Karpas-422 (cell line): ENCODE data around the gene TTC4. TPM values are rescaled to one million over a fixed set of nuclear protein-coding genes. Genes with fewer than 3 reads are reported as not detected.

ENCODE experiments used
- DNase-seq: peaks from one replicate; pipeline ENCODE4 v3.0.0-alpha.2; 2015
- H2AFZ ChIP-seq: fragments of 200-600 bp; sonication (generic); 2 replicates; pipeline ENCODE4 v1.6.1; 2014; ENCODE audit warnings: antibody characterized with exemption, low read length, mixed read lengths
- H3K27ac ChIP-seq: fragments of 200-600 bp; sonication (generic); 2 replicates; pipeline ENCODE4 v1.5.1; 2014; ENCODE audit warnings: mild to moderate bottlenecking, low read length, moderate library complexity
- H3K27me3 ChIP-seq: fragments of 200-600 bp; sonication (generic); 2 replicates; pipeline ENCODE4 v1.6.1; 2014; ENCODE audit warnings: low read length, mixed read lengths
- H3K36me3 ChIP-seq: fragments of 200-600 bp; sonication (generic); 2 replicates; pipeline ENCODE4 v1.6.1; 2014; ENCODE audit warnings: low read length, mixed read lengths; ENCODE audit not compliant: insufficient read depth
- H3K4me1 ChIP-seq: fragments of 200-600 bp; sonication (generic); 2 replicates; pipeline ENCODE4 v1.6.1; 2014; ENCODE audit warnings: mild to moderate bottlenecking, low read length, mixed read lengths
- H3K4me2 ChIP-seq: fragments of 200-600 bp; sonication (generic); 2 replicates; pipeline ENCODE4 v1.6.1; 2014; ENCODE audit warnings: low read length, low read depth, mild to moderate bottlenecking; ENCODE audit not compliant: poor library complexity, severe bottlenecking
- H3K4me3 ChIP-seq: fragments of 200-600 bp; sonication (generic); 2 replicates; pipeline ENCODE4 v1.5.1; 2014; ENCODE audit warnings: mild to moderate bottlenecking, antibody characterized with exemption, low read length, mixed read lengths
- H3K79me2 ChIP-seq: fragments of 200-600 bp; sonication (generic); 2 replicates; pipeline ENCODE4 v1.6.1; 2014; ENCODE audit warnings: mild to moderate bottlenecking, low read length, mixed read lengths
- H3K9ac ChIP-seq: fragments of 200-600 bp; sonication (generic); 2 replicates; pipeline ENCODE4 v1.6.0; 2014; ENCODE audit warnings: low read length
- H3K9me2 ChIP-seq: fragments of 200-600 bp; sonication (generic), shearing (Covaris generic); replicated peaks from 2 replicates; pipeline ENCODE4 v1.6.0; 2014; ENCODE audit warnings: mild to moderate bottlenecking, low read length, moderate library complexity; ENCODE audit not compliant: insufficient read depth
- H3K9me3 ChIP-seq: fragments of 300-700, 200-600 bp; sonication (generic); 2 replicates; pipeline ENCODE4 v1.6.1; 2014; ENCODE audit warnings: low read length, mixed read lengths
- H4K20me1 ChIP-seq: fragments of 200-600 bp; sonication (generic); 2 replicates; pipeline ENCODE4 v1.6.1; 2014; ENCODE audit warnings: mild to moderate bottlenecking, antibody characterized with exemption, low read length, low read depth; ENCODE audit not compliant: insufficient read depth
- total RNA-seq: library from RNA; depleted of rRNA; stranded (reverse); fragments of >200 nt; shearing (Covaris generic); gene quantifications from 2 replicates; pipeline ENCODE4 v1.2.3, GENCODE V29; 2014; ENCODE audit warnings: low replicate concordance

Gene TTC4
- total RNA-seq, 1 experiment from 2014 or later = 26.5 TPM

- H3K9me2 ChIP-seq = no peaks in the 10 kb centered on the region
- no peak overlapping the region for H3K4me2 ChIP-seq
- no peaks in the 10 kb centered on the region for H3K4me1 ChIP-seq
- no peaks in the 10 kb centered on the region for H3K79me2 ChIP-seq
- no peak overlapping the region for H3K4me3 ChIP-seq
- DNase-seq = no peak
- H4K20me1 ChIP-seq = no peaks in the 10 kb centered on the region
- H3K9me3 ChIP-seq = no peaks in the 10 kb centered on the region
- no peak overlapping the region for H3K9ac ChIP-seq
- no peaks in the 10 kb centered on the region for H3K27me3 ChIP-seq
- H3K36me3 ChIP-seq = no peaks in the 10 kb centered on the region
- no peak overlapping the region for H3K27ac ChIP-seq
- H2AFZ ChIP-seq = no peak overlapping the region
These were observed 17.8 kb upstream of the TTC4 start for GRCh38 chr1:54697896-54698295.

- no peaks in the 10 kb centered on the region for H3K36me3 ChIP-seq
- no peak overlapping the region for H3K4me3 ChIP-seq
- no peak overlapping the region for H3K4me2 ChIP-seq
- no peak overlapping the region for H3K27ac ChIP-seq
- H3K9me2 ChIP-seq = no peaks in the 10 kb centered on the region
- H3K9me3 ChIP-seq = no peaks in the 10 kb centered on the region
- H3K79me2 ChIP-seq = no peaks in the 10 kb centered on the region
- DNase-seq = no peak
- no peaks in the 10 kb centered on the region for H4K20me1 ChIP-seq
- no peak overlapping the region for H3K9ac ChIP-seq
- H2AFZ ChIP-seq = no peak overlapping the region
- H3K27me3 ChIP-seq = no peaks in the 10 kb centered on the region
- H3K4me1 ChIP-seq = no peaks in the 10 kb centered on the region
These were observed 17.3 kb upstream of the TTC4 start for GRCh38 chr1:54698346-54698745.

- no peak overlapping the region for H3K9ac ChIP-seq
- no peaks in the 10 kb centered on the region for H3K4me1 ChIP-seq
- H3K27ac ChIP-seq = no peak overlapping the region
- no peak overlapping the region for H3K4me3 ChIP-seq
- no peak for DNase-seq
- no peaks in the 10 kb centered on the region for H3K79me2 ChIP-seq
- no peaks in the 10 kb centered on the region for H4K20me1 ChIP-seq
- H3K36me3 ChIP-seq = no peaks in the 10 kb centered on the region
- no peak overlapping the region for H2AFZ ChIP-seq
- H3K9me3 ChIP-seq = no peaks in the 10 kb centered on the region
- no peaks in the 10 kb centered on the region for H3K27me3 ChIP-seq
- H3K9me2 ChIP-seq = no peaks in the 10 kb centered on the region
- no peak overlapping the region for H3K4me2 ChIP-seq
These were observed 15.6 kb upstream of the TTC4 start for GRCh38 chr1:54699936-54700525.

GRCh38 chr1:54701066-54701465 lies 14.6 kb upstream of the TTC4 start:
- DNase-seq = no peak
- Histone ChIP-seq H3K9me2 (no peaks in the 10 kb centered on the region), H3K27me3 (no peaks in the 10 kb centered on the region), H3K79me2 (no peaks in the 10 kb centered on the region), H3K4me2 (no peak overlapping the region), H3K4me3 (no peak overlapping the region), H3K27ac (no peak overlapping the region), H3K9ac (no peak overlapping the region), H3K4me1 (no peaks in the 10 kb centered on the region), H4K20me1 (no peaks in the 10 kb centered on the region), H3K9me3 (no peaks in the 10 kb centered on the region), H2AFZ (no peak overlapping the region), H3K36me3 (no peaks in the 10 kb centered on the region)

GRCh38 chr1:54701996-54702395 lies 13.7 kb upstream of the TTC4 start:
- no peak overlapping the region for H2AFZ ChIP-seq
- no peaks in the 10 kb centered on the region for H3K36me3 ChIP-seq
- H3K9me3 ChIP-seq = no peaks in the 10 kb centered on the region
- no peaks in the 10 kb centered on the region for H3K4me1 ChIP-seq
- H3K27me3 ChIP-seq = no peaks in the 10 kb centered on the region
- H3K4me2 ChIP-seq = no peak overlapping the region
- H3K9me2 ChIP-seq = no peaks in the 10 kb centered on the region
- no peak overlapping the region for H3K4me3 ChIP-seq
- H3K9ac ChIP-seq = no peak overlapping the region
- no peaks in the 10 kb centered on the region for H3K79me2 ChIP-seq
- DNase-seq = no peak
- H4K20me1 ChIP-seq = no peaks in the 10 kb centered on the region
- H3K27ac ChIP-seq = no peak overlapping the region

GRCh38 chr1:54703471-54703870 lies 12.2 kb upstream of the TTC4 start:
- Histone ChIP-seq H3K4me3 (no peak overlapping the region), H3K79me2 (no peaks in the 10 kb centered on the region), H3K9ac (no peak overlapping the region), H3K4me1 (no peaks in the 10 kb centered on the region), H3K36me3 (no peaks in the 10 kb centered on the region), H3K27ac (no peak overlapping the region), H3K27me3 (no peaks in the 10 kb centered on the region), H3K9me2 (no peaks in the 10 kb centered on the region), H3K4me2 (no peak overlapping the region), H4K20me1 (no peaks in the 10 kb centered on the region), H3K9me3 (no peaks in the 10 kb centered on the region), H2AFZ (no peak overlapping the region)
- no peak for DNase-seq

- no peak overlapping the region for H3K4me3 ChIP-seq
- no peaks in the 10 kb centered on the region for H3K36me3 ChIP-seq
- no peak overlapping the region for H2AFZ ChIP-seq
- DNase-seq = no peak
- no peaks in the 10 kb centered on the region for H4K20me1 ChIP-seq
- no peaks in the 10 kb centered on the region for H3K79me2 ChIP-seq
- no peak overlapping the region for H3K27ac ChIP-seq
- H3K9ac ChIP-seq = no peak overlapping the region
- no peaks in the 10 kb centered on the region for H3K9me3 ChIP-seq
- H3K4me1 ChIP-seq = no peaks in the 10 kb centered on the region
- H3K27me3 ChIP-seq = no peaks in the 10 kb centered on the region
- no peak overlapping the region for H3K4me2 ChIP-seq
- H3K9me2 ChIP-seq = no peaks in the 10 kb centered on the region
These were observed 10.5 kb upstream of the TTC4 start for GRCh38 chr1:54705153-54705552.

GRCh38 chr1:54706419-54706818 lies 9.2 kb upstream of the TTC4 start:
- no peak overlapping the region for H2AFZ ChIP-seq
- H3K9me3 ChIP-seq = no peaks in the 10 kb centered on the region
- H3K9me2 ChIP-seq = no peaks in the 10 kb centered on the region
- H3K4me2 ChIP-seq = no peak overlapping the region
- H3K9ac ChIP-seq = no peak overlapping the region
- no peaks in the 10 kb centered on the region for H3K27me3 ChIP-seq
- no peak overlapping the region for H3K4me3 ChIP-seq
- H3K27ac ChIP-seq = no peak overlapping the region
- no peaks in the 10 kb centered on the region for H3K36me3 ChIP-seq
- H3K4me1 ChIP-seq = no peaks in the 10 kb centered on the region
- H4K20me1 ChIP-seq = no peaks in the 10 kb centered on the region
- no peaks in the 10 kb centered on the region for H3K79me2 ChIP-seq
- no peak for DNase-seq

GRCh38 chr1:54708385-54708784 lies 7.3 kb upstream of the TTC4 start:
- Histone ChIP-seq H2AFZ (no peak overlapping the region), H3K36me3 (no peaks in the 10 kb centered on the region), H3K27ac (no peak overlapping the region)

More at GRCh38 chr1:54708385-54708784, 7.3 kb upstream of the TTC4 start:
- H3K79me2 ChIP-seq = no peaks in the 10 kb centered on the region
- no peaks in the 10 kb centered on the region for H3K9me2 ChIP-seq
- H3K4me2 ChIP-seq = no peak overlapping the region
- no peak for DNase-seq
- H3K4me3 ChIP-seq = no peak overlapping the region
- H3K27me3 ChIP-seq = no peaks in the 10 kb centered on the region
- no peaks in the 10 kb centered on the region for H3K4me1 ChIP-seq
- no peaks in the 10 kb centered on the region for H3K9me3 ChIP-seq
- no peaks in the 10 kb centered on the region for H4K20me1 ChIP-seq
- H3K9ac ChIP-seq = no peak overlapping the region
